NT2/D1 (cell line): ENCODE results near the gene GSAP.
A peak's percentile ranks its signal among the peaks of the same experiment; 100 is the strongest.

Source experiments
- DNase-seq: peaks from one replicate; pipeline ENCODE4 v3.0.0-alpha.2; 2011; ENCODE audit warnings: low read depth, low spot score
- H3K27me3 ChIP-seq: 2 replicates; pipeline ENCODE4 v1.6.0; 2011; ENCODE audit warnings: mild to moderate bottlenecking; ENCODE audit not compliant: insufficient read length, insufficient read depth
- H3K36me3 ChIP-seq: 2 replicates; pipeline ENCODE4 v1.6.1; 2011; ENCODE audit warnings: mild to moderate bottlenecking, low read length, mixed read lengths; ENCODE audit not compliant: insufficient read depth, insufficient read length
- H3K4me1 ChIP-seq: 2 replicates; pipeline ENCODE4 v1.5.1; 2011; ENCODE audit not compliant: insufficient read depth, insufficient read length
- H3K4me3 ChIP-seq: 2 replicates; pipeline ENCODE4 v1.5.1; 2011; ENCODE audit warnings: low read depth; ENCODE audit not compliant: insufficient read length
- H3K9ac ChIP-seq: 2 replicates; pipeline ENCODE4 v1.6.0; 2011; ENCODE audit warnings: low read depth; ENCODE audit not compliant: insufficient read length
- H3K9me3 ChIP-seq: 2 replicates; pipeline ENCODE4 v1.5.1; 2011; ENCODE audit warnings: mild to moderate bottlenecking, low read length; ENCODE audit not compliant: insufficient read depth
- SUZ12 ChIP-seq: IDR thresholded peaks from 2 replicates; pipeline ENCODE4 v1.6.1; 2011; ENCODE audit not compliant: insufficient read length, insufficient read depth; ENCODE audit errors: extremely low read depth
- YY1 ChIP-seq: IDR thresholded peaks from 2 replicates; pipeline ENCODE4 v1.6.1; 2011; ENCODE audit not compliant: insufficient read length, insufficient read depth
- ZNF274 ChIP-seq: IDR thresholded peaks from 2 replicates; pipeline ENCODE4 v1.6.1; 2011; ENCODE audit warnings: mild to moderate bottlenecking, low read depth, low read length

Gene GSAP

GRCh38 chr7:77415476-77415822, 700 bp downstream of the GSAP start:
- no peak for DNase-seq
- peaks cover 2% of the 10 kb centered on the region for H3K27me3 ChIP-seq
- no peaks in the 10 kb centered on the region for H3K9me3 ChIP-seq
- H3K4me1 ChIP-seq: no peaks in the 10 kb centered on the region
- H3K4me3 ChIP-seq: peak overlapping the region; percentile 57
- no peaks in the 10 kb centered on the region for H3K36me3 ChIP-seq
- TF ChIP-seq SUZ12 (no peak), ZNF274 (no peak), YY1 (no peak)
- peak overlapping the region; percentile 85 for H3K9ac ChIP-seq

- no peak overlapping the region for H3K4me3 ChIP-seq
- H3K4me1 ChIP-seq: no peaks in the 10 kb centered on the region
- H3K27me3 ChIP-seq: peaks cover 2% of the 10 kb centered on the region
- H3K9ac ChIP-seq: no peak overlapping the region
- no peaks in the 10 kb centered on the region for H3K9me3 ChIP-seq
- no peak for DNase-seq
- no peaks in the 10 kb centered on the region for H3K36me3 ChIP-seq
- no peak for TF ChIP-seq YY1
- TF ChIP-seq SUZ12: no peak
- no peak for TF ChIP-seq ZNF274
Measured at GRCh38 chr7:77413861-77414424, 2.2 kb downstream of the GSAP start.

GRCh38 chr7:77413128-77413527, 3.0 kb downstream of the GSAP start:
- TF ChIP-seq YY1: no peak
- no peak for TF ChIP-seq ZNF274
- no peak for TF ChIP-seq SUZ12
- H3K9me3 ChIP-seq: no peaks in the 10 kb centered on the region
- peaks cover 2% of the 10 kb centered on the region for H3K27me3 ChIP-seq
- DNase-seq: no peak
- H3K4me1 ChIP-seq: no peaks in the 10 kb centered on the region
- H3K4me3 ChIP-seq: no peak overlapping the region
- no peaks in the 10 kb centered on the region for H3K36me3 ChIP-seq
- H3K9ac ChIP-seq: no peak overlapping the region

- no peaks in the 10 kb centered on the region for H3K4me1 ChIP-seq
Measured at GRCh38 chr7:77409739-77410547, 6.2 kb downstream of the GSAP start.

GRCh38 chr7:77409005-77409738, 7.0 kb downstream of the GSAP start:
- Histone ChIP-seq H3K36me3 (no peaks in the 10 kb centered on the region), H3K4me1 (no peaks in the 10 kb centered on the region)
- TF ChIP-seq SUZ12 (no peak), ZNF274 (no peak), YY1 (no peak)

More at GRCh38 chr7:77409739-77410547, 6.2 kb downstream of the GSAP start:
- TF ChIP-seq YY1 (no peak), ZNF274 (no peak), SUZ12 (no peak)
- no peaks in the 10 kb centered on the region for H3K36me3 ChIP-seq
- H3K9ac ChIP-seq: no peak overlapping the region
- no peak overlapping the region for H3K4me3 ChIP-seq
- H3K9me3 ChIP-seq: no peaks in the 10 kb centered on the region
- H3K27me3 ChIP-seq: no peaks in the 10 kb centered on the region
- no peak for DNase-seq

GRCh38 chr7:77407906-77408305, 8.2 kb downstream of the GSAP start:
- no peak for DNase-seq
- Histone ChIP-seq H3K4me1 (no peaks in the 10 kb centered on the region), H3K4me3 (no peak overlapping the region), H3K9me3 (no peaks in the 10 kb centered on the region), H3K9ac (no peak overlapping the region), H3K36me3 (no peaks in the 10 kb centered on the region), H3K27me3 (no peaks in the 10 kb centered on the region)
- no peak for TF ChIP-seq ZNF274
- TF ChIP-seq YY1: no peak
- TF ChIP-seq SUZ12: no peak

More at GRCh38 chr7:77409005-77409738, 7.0 kb downstream of the GSAP start:
- no peak overlapping the region for H3K9ac ChIP-seq
- H3K27me3 ChIP-seq: no peaks in the 10 kb centered on the region
- no peak overlapping the region for H3K4me3 ChIP-seq
- no peaks in the 10 kb centered on the region for H3K9me3 ChIP-seq
- no peak for DNase-seq

GRCh38 chr7:77406421-77406820, 9.7 kb downstream of the GSAP start:
- no peak for TF ChIP-seq YY1
- no peak for TF ChIP-seq SUZ12
- no peak for TF ChIP-seq ZNF274
- no peak overlapping the region for H3K9ac ChIP-seq
- no peaks in the 10 kb centered on the region for H3K36me3 ChIP-seq
- no peaks in the 10 kb centered on the region for H3K9me3 ChIP-seq
- H3K27me3 ChIP-seq: no peaks in the 10 kb centered on the region
- H3K4me1 ChIP-seq: no peaks in the 10 kb centered on the region
- DNase-seq: no peak
- H3K4me3 ChIP-seq: no peak overlapping the region
